Measurements from ENCODE around the gene CAMK1D.

CAMK1D gene

GRCh38 chr10:12549297-12549696 lies 199.9 kb downstream of the CAMK1D start:
- H3F3A ChIP-seq (ENCODE audit: insufficient read depth, low read length) = no peaks in the 10 kb centered on the region
- no peaks in the 10 kb centered on the region for H4K20me1 ChIP-seq (ENCODE audit: insufficient read depth, low read length)
- H3K27me3 ChIP-seq (replicated peaks; ENCODE audit: insufficient read depth, low read length) = no peaks in the 10 kb centered on the region
- no peak overlapping the region for H3K4me2 ChIP-seq (ENCODE audit: low read depth, low read length)
- H3K9me3 ChIP-seq (replicated peaks; ENCODE audit: insufficient read depth, low read length) = no peaks in the 10 kb centered on the region
- H3K9ac ChIP-seq (ENCODE audit: low read length) = no peak overlapping the region
- no peaks in the 10 kb centered on the region for H3K36me3 ChIP-seq (replicated peaks; ENCODE audit: insufficient read depth, low read length)
- H3K9me2 ChIP-seq (replicated peaks; ENCODE audit: insufficient read depth, low read length) = no peaks in the 10 kb centered on the region
- H3K4me3 ChIP-seq (ENCODE audit: low read length) = no peak overlapping the region
- peaks cover 22% of the 10 kb centered on the region for H3K79me2 ChIP-seq (ENCODE audit: low read length)
- peak; percentile 58 for DNase-seq
- no peaks in the 10 kb centered on the region for H3K4me1 ChIP-seq (ENCODE audit: low read length)
- no peak overlapping the region for H3K27ac ChIP-seq (ENCODE audit: low read length)
- H2AFZ ChIP-seq (ENCODE audit: low read length) = no peak overlapping the region
- TF ChIP-seq EZH2phosphoT487 (IDR thresholded peaks at IDR 0.05; ENCODE audit: low read length) (no peak), CTCF (IDR thresholded peaks at IDR 0.05; ENCODE audit: low read length) (peak; percentile 41), EZH2 (optimal IDR thresholded peaks at IDR 0.05; ENCODE audit: low read depth, low read length) (no peak)

GRCh38 chr10:12550994-12551393 lies 201.6 kb downstream of the CAMK1D start:
- H3K27ac ChIP-seq (ENCODE audit: low read length) = no peak overlapping the region
- no peaks in the 10 kb centered on the region for H3K9me2 ChIP-seq (replicated peaks; ENCODE audit: insufficient read depth, low read length)
- DNase-seq = no peak
- H3K36me3 ChIP-seq (replicated peaks; ENCODE audit: insufficient read depth, low read length) = no peaks in the 10 kb centered on the region
- no peak overlapping the region for H3K4me2 ChIP-seq (ENCODE audit: low read depth, low read length)
- TF ChIP-seq EZH2 (optimal IDR thresholded peaks at IDR 0.05; ENCODE audit: low read depth, low read length) (no peak), EZH2phosphoT487 (IDR thresholded peaks at IDR 0.05; ENCODE audit: low read length) (no peak), CTCF (IDR thresholded peaks at IDR 0.05; ENCODE audit: low read length) (no peak)
- no peak overlapping the region for H3K4me3 ChIP-seq (ENCODE audit: low read length)
- peaks cover 16% of the 10 kb centered on the region for H3K79me2 ChIP-seq (ENCODE audit: low read length)
- no peak overlapping the region for H3K9ac ChIP-seq (ENCODE audit: low read length)
- H2AFZ ChIP-seq (ENCODE audit: low read length) = no peak overlapping the region
- no peaks in the 10 kb centered on the region for H3K27me3 ChIP-seq (replicated peaks; ENCODE audit: insufficient read depth, low read length)
- no peaks in the 10 kb centered on the region for H3F3A ChIP-seq (ENCODE audit: insufficient read depth, low read length)
- H3K9me3 ChIP-seq (replicated peaks; ENCODE audit: insufficient read depth, low read length) = no peaks in the 10 kb centered on the region
- no peaks in the 10 kb centered on the region for H4K20me1 ChIP-seq (ENCODE audit: insufficient read depth, low read length)
- no peaks in the 10 kb centered on the region for H3K4me1 ChIP-seq (ENCODE audit: low read length)

GRCh38 chr10:12556039-12556438 lies 206.7 kb downstream of the CAMK1D start:
- peaks cover 3% of the 10 kb centered on the region; the same call in 1 of the 2 replicates for H3K79me2 ChIP-seq (ENCODE audit: low read length)
- no peaks in the 10 kb centered on the region for H3K9me2 ChIP-seq (replicated peaks; ENCODE audit: insufficient read depth, low read length)
- no peak overlapping the region for H3K4me3 ChIP-seq (ENCODE audit: low read length)
- no peak for DNase-seq
- H3K9me3 ChIP-seq (replicated peaks; ENCODE audit: insufficient read depth, low read length) = no peaks in the 10 kb centered on the region
- no peaks in the 10 kb centered on the region for H3F3A ChIP-seq (ENCODE audit: insufficient read depth, low read length)
- TF ChIP-seq CTCF (IDR thresholded peaks at IDR 0.05; ENCODE audit: low read length) (no peak), EZH2phosphoT487 (IDR thresholded peaks at IDR 0.05; ENCODE audit: low read length) (no peak), EZH2 (optimal IDR thresholded peaks at IDR 0.05; ENCODE audit: low read depth, low read length) (no peak)
- H3K36me3 ChIP-seq (replicated peaks; ENCODE audit: insufficient read depth, low read length) = no peaks in the 10 kb centered on the region
- H4K20me1 ChIP-seq (ENCODE audit: insufficient read depth, low read length) = no peaks in the 10 kb centered on the region
- H3K4me1 ChIP-seq (ENCODE audit: low read length) = no peaks in the 10 kb centered on the region
- no peak overlapping the region for H2AFZ ChIP-seq (ENCODE audit: low read length)
- no peak overlapping the region for H3K27ac ChIP-seq (ENCODE audit: low read length)
- H3K27me3 ChIP-seq (replicated peaks; ENCODE audit: insufficient read depth, low read length) = no peaks in the 10 kb centered on the region
- H3K4me2 ChIP-seq (ENCODE audit: low read depth, low read length) = no peak overlapping the region
- H3K9ac ChIP-seq (ENCODE audit: low read length) = no peak overlapping the region
